AG04449 (cell line): Measurements from ENCODE around the gene HIBCH.
"Not testable (repeated sequence)": the region's sequence is repeated elsewhere in the genome, so short reads cannot be mapped to it uniquely, and the experiment has no call there.

Experiments
- CTCF ChIA-PET: fragments of 350-600 bp; formaldehyde crosslinking; extraction: SDS; loops from one replicate; lab custom pipeline; 2021; ENCODE audit warnings: antibody characterized with exemption; lab: Yijun Ruan, JAX
- POLR2A ChIA-PET: fragments of 400-600, 350-600 bp; formaldehyde crosslinking; extraction: SDS; loops from one replicate; lab custom pipeline; 2020; ENCODE audit warnings: antibody characterized with exemption, inconsistent platforms; lab: Yijun Ruan, JAX
- DNase-seq: peaks from one replicate; pipeline ENCODE4 v3.0.0-alpha.2; 2010; ENCODE audit warnings: low read depth, low spot score
- H3K4me3 ChIP-seq: 2 replicates; pipeline ENCODE4 v1.5.1; 2011; ENCODE audit warnings: low read depth, mild to moderate bottlenecking, control low read depth, low read length
- TF ChIP-seq, protein P1 (sequence below): IDR thresholded peaks from one replicate; pipeline ENCODE4 v1.5.1; 2011; ENCODE audit warnings: mild to moderate bottlenecking, moderate library complexity, low read length, control low read depth, inconsistent platforms; ENCODE audit not compliant: insufficient read depth; ENCODE audit errors: missing control alignments

Gene HIBCH

DNA sequence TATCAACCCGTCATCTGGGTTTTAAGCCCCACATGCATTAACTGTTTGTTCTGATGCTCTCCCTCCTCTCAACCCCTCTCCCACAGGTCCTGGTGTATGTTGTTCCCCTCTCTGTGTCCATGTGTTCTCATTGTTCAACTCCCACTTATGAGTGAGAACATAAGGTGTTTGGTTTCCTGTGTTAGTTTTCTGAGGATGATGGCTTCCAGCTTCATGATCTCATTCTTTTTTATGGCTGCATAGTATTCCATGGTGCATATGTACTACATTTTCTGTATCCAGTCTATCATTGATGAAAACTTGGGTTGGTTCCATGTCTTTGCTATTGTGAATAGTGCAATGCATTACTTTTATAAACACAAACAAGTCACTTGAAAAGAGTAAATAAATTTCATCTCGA is 16.8 kb upstream of the HIBCH start:
- ChIA-PET CTCF (no interaction called here), POLR2A (no interaction called here)
- no peak overlapping the region for H3K4me3 ChIP-seq
- TF ChIP-seq, protein P1, sequence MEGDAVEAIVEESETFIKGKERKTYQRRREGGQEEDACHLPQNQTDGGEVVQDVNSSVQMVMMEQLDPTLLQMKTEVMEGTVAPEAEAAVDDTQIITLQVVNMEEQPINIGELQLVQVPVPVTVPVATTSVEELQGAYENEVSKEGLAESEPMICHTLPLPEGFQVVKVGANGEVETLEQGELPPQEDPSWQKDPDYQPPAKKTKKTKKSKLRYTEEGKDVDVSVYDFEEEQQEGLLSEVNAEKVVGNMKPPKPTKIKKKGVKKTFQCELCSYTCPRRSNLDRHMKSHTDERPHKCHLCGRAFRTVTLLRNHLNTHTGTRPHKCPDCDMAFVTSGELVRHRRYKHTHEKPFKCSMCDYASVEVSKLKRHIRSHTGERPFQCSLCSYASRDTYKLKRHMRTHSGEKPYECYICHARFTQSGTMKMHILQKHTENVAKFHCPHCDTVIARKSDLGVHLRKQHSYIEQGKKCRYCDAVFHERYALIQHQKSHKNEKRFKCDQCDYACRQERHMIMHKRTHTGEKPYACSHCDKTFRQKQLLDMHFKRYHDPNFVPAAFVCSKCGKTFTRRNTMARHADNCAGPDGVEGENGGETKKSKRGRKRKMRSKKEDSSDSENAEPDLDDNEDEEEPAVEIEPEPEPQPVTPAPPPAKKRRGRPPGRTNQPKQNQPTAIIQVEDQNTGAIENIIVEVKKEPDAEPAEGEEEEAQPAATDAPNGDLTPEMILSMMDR: no peak
- no peak for DNase-seq

DNA sequence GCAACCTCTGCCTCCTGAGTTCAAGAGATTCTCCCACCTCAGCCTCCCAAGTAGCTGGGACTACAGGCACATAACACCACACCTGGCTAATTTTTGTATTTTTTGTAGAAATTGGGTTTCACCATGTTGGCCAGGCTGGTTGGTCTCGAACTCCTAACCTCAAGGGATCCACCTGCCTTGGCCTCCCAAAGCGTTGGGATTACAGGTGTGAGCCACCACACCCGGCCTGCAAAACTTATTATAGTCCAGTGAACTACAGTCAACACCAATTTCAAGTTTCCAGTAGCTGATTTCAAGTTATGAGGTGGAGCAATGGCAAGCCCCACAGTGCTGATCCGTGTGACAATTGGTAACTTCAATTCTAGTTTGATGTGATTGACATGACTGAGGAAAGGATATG is 16.0 kb upstream of the HIBCH start:
- CTCF ChIA-PET, POLR2A ChIA-PET, DNase-seq, H3K4me3 ChIP-seq: not testable (repeated sequence)

DNA sequence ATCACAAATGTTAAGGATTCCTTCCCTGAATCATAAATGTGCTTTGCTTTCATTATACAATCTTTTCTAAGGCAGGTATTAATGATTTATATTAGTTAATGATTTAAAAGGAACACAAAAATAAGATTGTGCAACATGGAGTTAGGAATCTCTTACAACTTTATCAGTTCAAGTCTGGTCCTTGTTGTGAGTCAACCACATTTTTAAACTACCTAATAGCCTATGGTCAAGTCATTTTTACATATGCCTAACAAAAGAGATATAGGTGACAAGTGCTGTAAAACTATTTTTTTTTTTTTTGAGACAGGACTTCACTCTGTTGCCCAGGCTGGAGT is 15.6 kb upstream of the HIBCH start:
- DNase-seq: no peak
- TF ChIP-seq, protein P1: no peak
- POLR2A ChIA-PET: no interaction called here
- no peak overlapping the region for H3K4me3 ChIP-seq
- CTCF ChIA-PET: no interaction called here

DNA sequence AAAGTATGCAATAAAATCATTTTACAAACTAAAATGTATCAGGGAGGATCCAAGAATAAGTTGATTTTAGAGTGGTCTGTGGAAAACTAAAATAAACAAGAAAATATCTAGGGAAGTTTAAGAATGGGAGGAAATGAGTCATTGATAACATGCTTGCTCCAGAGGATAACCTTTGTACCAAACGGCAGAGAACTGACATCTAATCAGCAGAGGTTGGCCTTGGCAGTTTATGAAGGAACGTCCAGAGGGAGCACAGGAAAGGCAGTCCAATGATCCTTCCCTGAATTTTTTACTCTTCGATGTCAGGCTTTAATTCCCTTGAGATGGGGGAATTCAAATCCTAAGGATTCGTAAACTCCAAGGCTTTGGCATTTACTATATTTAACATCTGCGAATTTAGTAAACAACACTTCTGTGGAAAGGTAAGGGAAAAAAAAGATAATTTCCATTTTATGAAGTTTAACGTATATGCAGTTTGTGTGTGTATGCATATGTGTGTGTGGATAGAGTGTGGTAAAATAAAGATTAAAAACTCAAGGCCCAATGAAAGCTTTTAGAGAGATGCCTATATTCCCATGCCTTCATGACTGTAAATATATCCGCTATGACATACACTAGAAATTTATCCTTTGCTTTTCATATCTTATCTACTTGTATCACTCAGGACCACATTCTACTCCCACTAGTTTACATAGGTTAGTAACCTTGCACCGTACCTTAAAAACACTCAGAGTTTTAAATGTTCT is 15.0 kb upstream of the HIBCH start:
- ChIA-PET POLR2A (no interaction called here), CTCF (interaction anchor here (0.5 kb wide), 1 partner anchor 9 kb away, joined by 3 read pairs; no protein-coding TSS in a partner anchor)
- TF ChIP-seq, protein P1: no peak
- H3K4me3 ChIP-seq: no peak overlapping the region
- no peak for DNase-seq

DNA sequence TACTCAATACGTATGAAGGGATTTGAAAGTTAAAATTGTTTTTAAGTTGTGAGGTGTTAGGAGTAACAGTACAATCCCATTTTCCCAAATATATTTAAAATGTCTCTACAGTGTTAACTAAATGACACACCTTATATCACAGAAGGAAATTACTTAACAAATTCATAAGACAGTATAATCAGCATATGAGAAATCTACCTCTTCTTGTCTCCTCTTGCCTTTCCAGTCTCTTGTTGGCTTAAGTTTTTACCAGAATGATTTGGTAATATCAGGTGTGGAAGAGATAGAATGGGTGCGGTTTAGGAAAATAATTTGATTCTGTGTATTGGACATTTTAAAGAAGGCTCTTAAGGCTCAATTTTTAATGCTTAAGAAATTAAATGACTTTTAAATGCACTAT is 14.3 kb upstream of the HIBCH start:
- ChIA-PET CTCF (interaction anchor here (1.3 kb wide), 1 partner anchor 10 kb away, joined by 4 read pairs; the partner anchor contains the start of gene INPP1), POLR2A (no interaction called here)
- no peak overlapping the region for H3K4me3 ChIP-seq
- DNase-seq: no peak
- TF ChIP-seq, protein P1: no peak

DNA sequence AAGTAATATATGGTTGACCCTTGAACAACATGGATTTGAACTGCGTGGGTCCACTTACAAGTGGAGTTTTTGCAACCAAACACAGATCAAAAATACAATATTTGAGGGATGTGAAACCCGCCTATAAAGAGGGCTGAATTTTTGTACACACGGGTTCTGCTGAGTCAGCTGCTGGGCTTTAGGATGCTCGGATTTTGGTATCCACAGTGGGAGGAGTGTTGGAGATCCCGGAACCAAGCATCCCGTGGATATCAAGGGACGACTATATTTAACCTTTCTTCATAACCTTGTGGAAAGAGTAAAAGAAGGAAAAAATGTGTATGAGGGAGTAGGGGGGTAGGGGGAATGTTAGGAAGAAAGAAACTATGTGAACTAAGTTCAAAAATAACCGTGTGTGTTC is 13.8 kb upstream of the HIBCH start:
- CTCF ChIA-PET: interaction anchor here (1.0 to 4.9 kb wide), 3 partner anchors 10 to 14 kb away, joined by 4 to 28 read pairs (median 4); partner anchors contain the start of genes HIBCH and INPP1
- DNase-seq: no peak
- H3K4me3 ChIP-seq: no peak overlapping the region
- POLR2A ChIA-PET: no interaction called here
- TF ChIP-seq, protein P1: no peak
